ENCODE results near the gene SNU13. TPM values are rescaled to one million over a fixed set of nuclear protein-coding genes. Genes with fewer than 3 reads are reported as not detected.

SNU13 gene
- total RNA-seq, 1 experiment from 2014 or later, result 283 TPM

DNA sequence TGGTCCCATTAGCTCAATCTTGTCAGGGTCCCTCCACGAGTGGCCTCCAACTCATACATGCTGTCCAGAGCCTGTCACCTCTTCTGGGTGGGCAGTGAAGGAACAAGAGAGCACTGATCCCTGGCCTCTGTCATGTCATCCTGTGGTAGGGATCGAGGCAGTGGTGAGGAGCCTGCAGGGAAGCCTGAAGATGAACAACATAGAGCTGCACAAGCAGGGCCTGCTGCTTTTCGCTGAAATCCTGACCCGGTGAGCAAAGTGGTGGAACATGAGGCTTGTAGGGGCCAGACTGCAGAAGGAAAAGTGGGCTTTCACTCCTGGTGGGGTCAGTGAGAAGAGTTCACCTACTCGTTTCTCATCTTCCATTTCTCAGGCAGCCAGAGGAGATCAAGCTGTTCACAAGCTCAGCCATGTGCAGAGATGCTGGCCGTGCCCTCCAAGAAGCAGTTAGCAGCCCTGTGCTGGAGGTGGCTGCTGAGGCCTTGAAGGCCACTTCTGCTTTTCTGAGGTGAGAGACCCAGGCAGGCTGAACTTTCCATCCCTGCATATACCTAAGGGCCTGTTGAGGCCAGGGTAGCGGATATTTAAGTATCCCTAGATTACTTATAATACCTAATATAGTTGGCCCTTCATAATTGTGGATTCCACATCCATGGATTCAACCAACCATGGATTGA, 43.6 kb upstream of the SNU13 start:
- H3K79me2 ChIP-seq (ENCODE audit: insufficient read depth, low read length), result no peaks in the 10 kb centered on the region
- BruUV-seq (replicated peaks), result no TSS peak
- H4K20me1 ChIP-seq (ENCODE audit: insufficient read depth), result no peaks in the 10 kb centered on the region
- no peak for DNase-seq (ENCODE audit: low read depth, low spot score)
- H2AFZ ChIP-seq (ENCODE audit: low read depth, low read length, poor library complexity, severe bottlenecking), result no peak overlapping the region
- ATAC-seq, result no peak
- H3K4me1 ChIP-seq (ENCODE audit: control insufficient read depth in 1 of 2, insufficient read depth in 2 of 2, low read length in 2 of 2), result peaks cover 0 to 4% of the 10 kb centered on the region in 2 experiments; a peak in 1 of 4 replicates
- ChIA-PET RAD21 (ENCODE audit: low non-redundant PET in 1 of 2, low total read pairs in 2 of 2, uncharacterized antibody in 2 of 2, unreplicated experiment in 2 of 2) (no interaction called here), POLR2A (interaction anchor here (0.6 to 0.7 kb wide), 2 partner anchors 12 to 100 kb away, joined by 3 to 4 read pairs; no protein-coding TSS in a partner anchor), CTCF (interaction anchor here (1.8 kb wide), 1 partner anchor 15 kb away, joined by 4 read pairs; no protein-coding TSS in a partner anchor)
- H3K4me2 ChIP-seq (ENCODE audit: low read length), result no peak overlapping the region
- H3K9me2 ChIP-seq (ENCODE audit: insufficient read depth), result no peaks in the 10 kb centered on the region
- H3K27me3 ChIP-seq (ENCODE audit: insufficient read depth, low read length), result no peaks in the 10 kb centered on the region
- no peak overlapping the region for H3K9ac ChIP-seq (ENCODE audit: low read length)
- no peak for TF ChIP-seq JUND (IDR thresholded peaks at IDR 0.05)
- TF ChIP-seq TCF7L2 (IDR thresholded peaks at IDR 0.05; ENCODE audit: borderline replicate concordance, extremely low read depth, insufficient read depth, insufficient read length), result no peak
- no peak for TF ChIP-seq ELF1 (IDR thresholded peaks at IDR 0.05; ENCODE audit: borderline replicate concordance, low read depth)
- TF ChIP-seq CEBPB (IDR thresholded peaks at IDR 0.05; ENCODE audit: low read depth), result no peak
- no peak for TF ChIP-seq SRF (IDR thresholded peaks at IDR 0.05; ENCODE audit: low read depth)
- TF ChIP-seq EZH2 (IDR thresholded peaks at IDR 0.05), result no peak
- TF ChIP-seq, protein P1, sequence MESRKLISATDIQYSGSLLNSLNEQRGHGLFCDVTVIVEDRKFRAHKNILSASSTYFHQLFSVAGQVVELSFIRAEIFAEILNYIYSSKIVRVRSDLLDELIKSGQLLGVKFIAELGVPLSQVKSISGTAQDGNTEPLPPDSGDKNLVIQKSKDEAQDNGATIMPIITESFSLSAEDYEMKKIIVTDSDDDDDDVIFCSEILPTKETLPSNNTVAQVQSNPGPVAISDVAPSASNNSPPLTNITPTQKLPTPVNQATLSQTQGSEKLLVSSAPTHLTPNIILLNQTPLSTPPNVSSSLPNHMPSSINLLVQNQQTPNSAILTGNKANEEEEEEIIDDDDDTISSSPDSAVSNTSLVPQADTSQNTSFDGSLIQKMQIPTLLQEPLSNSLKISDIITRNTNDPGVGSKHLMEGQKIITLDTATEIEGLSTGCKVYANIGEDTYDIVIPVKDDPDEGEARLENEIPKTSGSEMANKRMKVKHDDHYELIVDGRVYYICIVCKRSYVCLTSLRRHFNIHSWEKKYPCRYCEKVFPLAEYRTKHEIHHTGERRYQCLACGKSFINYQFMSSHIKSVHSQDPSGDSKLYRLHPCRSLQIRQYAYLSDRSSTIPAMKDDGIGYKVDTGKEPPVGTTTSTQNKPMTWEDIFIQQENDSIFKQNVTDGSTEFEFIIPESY (IDR thresholded peaks at IDR 0.05; ENCODE audit: extremely low read depth, insufficient replicate concordance, low read length), result no peak
- no peak for TF ChIP-seq RAD21 (IDR thresholded peaks at IDR 0.05; ENCODE audit: low read depth)
- TF ChIP-seq, protein P2, sequence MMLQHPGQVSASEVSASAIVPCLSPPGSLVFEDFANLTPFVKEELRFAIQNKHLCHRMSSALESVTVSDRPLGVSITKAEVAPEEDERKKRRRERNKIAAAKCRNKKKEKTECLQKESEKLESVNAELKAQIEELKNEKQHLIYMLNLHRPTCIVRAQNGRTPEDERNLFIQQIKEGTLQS (IDR thresholded peaks at IDR 0.05), result no peak
- H3K4me3 ChIP-seq (replicated peaks in 1 of 2; ENCODE audit: low read depth in 1 of 2, low read length in 2 of 2), result no peak overlapping the region
- H3K36me3 ChIP-seq (ENCODE audit: control insufficient read depth in 1 of 2, insufficient read depth in 2 of 2, low read length in 2 of 2), result no peaks in the 10 kb centered on the region
- H3K27ac ChIP-seq (ENCODE audit: low read depth, low read length), result no peak overlapping the region
- no peaks in the 10 kb centered on the region for H3K9me3 ChIP-seq (ENCODE audit: control insufficient read depth in 1 of 2, insufficient read depth in 1 of 2, low read depth in 1 of 2, low read length in 2 of 2)
- intact Hi-C loops (cut with micrococcal nuclease), result no loop called here
